ENCODE results near the gene PHF21A.
A peak's percentile ranks its signal among the peaks of the same experiment; 100 is the strongest.

PHF21A gene

DNA sequence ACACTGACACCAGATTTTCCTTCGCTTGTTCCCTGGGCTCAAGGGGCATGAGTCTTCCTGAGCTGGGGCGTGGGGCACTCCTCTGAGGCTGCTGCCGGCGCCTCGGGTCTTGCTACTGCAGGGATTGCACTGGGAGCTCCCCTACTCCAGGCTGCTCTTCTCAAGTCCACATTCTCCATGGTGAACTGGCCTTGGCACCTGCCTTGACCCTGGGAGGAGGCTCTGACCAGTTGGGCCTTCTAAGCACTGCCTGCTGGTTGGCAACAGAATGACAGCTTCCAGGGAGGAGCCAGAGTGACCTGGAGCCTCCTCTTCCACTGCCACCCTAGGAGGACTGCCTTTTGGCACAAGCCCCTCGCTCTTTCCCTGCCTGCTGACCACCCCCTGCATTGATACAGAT, 223.7 kb downstream of the PHF21A start:
- DNase-seq: no peak

DNA sequence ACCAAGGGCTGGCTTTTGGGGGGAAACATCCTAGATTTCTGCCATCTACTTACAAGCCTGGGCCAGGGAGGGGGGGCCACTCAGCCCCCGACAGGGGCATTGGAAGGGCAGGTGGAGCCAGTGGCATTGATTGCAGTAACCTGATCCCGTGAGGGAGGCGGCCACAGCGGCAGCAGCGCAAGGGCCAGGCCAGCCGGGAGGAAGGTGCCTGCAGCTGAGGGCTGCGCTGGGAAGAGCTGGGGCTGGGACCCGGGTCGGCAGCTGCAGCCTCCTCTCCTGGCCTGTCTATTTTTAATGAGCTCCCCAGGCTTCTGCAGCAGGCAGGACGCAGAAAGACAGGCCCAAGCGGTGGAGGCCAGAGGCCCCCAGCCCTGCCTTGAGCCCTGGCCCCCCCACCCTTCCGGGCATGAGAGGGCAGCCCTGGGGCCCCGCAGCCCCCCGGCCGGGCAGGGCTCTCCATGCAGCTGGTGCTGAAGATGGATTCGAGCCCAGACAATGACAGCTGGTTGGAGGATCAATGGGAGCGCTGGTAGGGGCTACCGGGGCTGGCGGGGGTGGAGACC, 224.8 kb downstream of the PHF21A start:
- no peak for DNase-seq

DNA sequence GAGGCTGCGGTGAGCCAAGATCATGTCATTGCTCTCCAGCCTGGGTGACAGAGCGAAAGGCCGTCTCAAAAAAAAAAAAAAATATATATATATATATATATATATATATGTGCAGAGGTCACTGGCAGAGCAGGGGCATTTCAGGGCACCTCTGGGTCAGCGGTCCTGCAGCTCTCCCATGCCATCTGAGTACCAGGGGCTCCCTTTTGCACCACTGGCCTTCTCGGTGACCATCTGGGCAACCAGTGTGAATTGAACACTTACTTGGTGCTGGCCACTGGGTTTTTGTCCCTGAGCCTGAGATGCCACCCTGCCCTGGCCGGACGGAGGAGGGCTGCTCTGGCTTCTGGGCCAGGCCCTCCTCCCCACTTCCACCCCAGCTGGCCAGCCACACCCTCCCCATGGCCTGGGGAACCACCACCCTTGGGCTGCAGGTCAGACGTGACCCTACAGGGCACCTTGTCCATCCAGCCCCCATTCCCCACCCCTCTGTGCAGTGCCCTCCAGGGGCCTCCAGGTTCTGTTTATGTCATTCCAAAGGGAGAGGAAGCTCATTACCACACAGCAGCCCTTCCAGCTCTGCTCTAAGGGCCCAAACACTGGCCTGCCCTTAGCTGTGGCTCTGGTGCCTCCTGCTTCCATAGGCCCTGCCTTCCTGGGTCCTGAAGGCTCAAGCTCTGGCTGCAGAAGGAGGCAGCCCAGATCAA, 225.5 kb downstream of the PHF21A start:
- DNase-seq: no peak

DNA sequence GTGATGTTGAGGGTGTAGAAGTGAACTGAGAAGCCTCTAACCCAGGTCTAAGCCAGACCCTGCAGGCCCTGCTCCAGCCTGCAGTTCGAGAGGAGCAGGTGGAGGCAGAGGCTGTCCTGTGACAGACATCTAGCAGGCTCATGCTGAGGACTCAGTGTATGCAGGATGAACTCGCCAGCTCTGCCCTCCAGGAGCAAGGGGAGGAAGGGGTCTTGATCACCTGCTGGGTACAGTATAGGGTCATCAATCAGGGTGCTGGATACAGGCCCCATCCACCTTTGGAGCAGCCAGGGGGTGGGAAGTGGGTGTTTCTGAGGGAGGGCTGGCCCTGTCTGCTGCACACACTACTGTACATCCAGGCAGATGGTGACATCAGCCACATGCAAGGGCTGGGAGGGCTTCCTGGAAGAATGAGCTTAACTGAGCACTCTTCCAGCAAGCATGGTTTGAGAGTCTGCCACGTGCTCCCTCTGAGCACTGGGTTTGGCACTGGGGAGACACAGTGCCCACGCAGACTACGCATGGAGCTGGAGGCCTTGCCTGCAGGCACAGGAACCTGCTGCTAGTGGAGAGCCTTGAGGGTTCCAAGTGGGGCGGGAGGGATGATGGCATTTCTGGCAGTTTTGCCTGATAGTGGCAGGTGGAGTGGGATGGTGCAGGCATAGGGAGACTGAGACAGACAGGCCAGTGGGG, 226.6 kb downstream of the PHF21A start:
- DNase-seq: no peak

DNA sequence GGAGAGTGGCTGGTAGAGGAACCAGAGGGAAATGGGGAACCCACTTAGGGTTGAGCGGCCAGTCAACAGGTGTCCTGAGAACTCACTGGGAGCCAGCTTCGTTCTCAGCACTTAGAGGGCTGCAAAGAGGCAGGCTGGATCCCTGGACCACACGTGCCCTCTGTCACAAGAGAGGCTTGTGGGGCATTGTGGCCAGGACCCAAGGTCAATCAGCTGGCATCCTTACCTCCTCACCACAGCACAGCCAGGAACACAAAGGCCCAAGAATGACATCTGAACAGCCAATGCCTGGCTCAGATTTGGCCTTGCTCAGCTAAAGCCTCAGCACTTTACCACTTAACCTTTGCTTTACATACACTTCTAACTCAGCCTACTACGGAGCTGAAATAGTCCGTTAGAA, 228.4 kb downstream of the PHF21A start:
- DNase-seq: no peak

DNA sequence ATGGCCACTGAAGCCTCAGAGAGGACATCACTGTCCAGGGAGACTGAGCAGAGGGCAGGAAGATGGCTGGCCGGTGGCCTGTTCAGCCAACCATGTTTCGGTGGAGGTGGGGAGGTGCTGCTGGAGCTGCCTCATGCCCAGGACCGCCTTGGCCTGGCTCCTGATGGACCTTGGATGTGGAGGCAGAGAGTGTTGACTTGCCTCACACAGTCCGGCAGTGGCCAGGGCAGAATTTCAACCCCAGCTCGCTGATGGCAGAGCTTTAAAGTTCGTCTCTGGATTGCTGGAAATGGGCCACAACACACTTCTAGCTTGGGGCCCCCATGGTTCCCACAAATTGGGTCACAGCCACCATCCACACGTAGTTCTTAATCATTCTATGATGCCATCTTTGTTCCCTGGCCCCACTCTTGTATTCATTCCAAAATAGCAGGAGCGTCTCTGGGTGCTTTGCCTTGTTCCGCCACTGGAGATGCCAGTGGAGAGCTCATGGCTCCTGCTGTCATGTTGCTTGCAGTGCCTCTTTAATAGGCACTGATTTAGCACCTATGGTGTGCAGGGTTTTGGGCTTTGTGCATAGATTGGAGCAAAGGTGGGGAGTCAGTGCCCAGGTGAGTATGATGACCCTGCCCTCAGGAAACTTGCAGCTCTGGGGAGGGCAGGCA, 230.2 kb downstream of the PHF21A start:
- no peak for DNase-seq

DNA sequence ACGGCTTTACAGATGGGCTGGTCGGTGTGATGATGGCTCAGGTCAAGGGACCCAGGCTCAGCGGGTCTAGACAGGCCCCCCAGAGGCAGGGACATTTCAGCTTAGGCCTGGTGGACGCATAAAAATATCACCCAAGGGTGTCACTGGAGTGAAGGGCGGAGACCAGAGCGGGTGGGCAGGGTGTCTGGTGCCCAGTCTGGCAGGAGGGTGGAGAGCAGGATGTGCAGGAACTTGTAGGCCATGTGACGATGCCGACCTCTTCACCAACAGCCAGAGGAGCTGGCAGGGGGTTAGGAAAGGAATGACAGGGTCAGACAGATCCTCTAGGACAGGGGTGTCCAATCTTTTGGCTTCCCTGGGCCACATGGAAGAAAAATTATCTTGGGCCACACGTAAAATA, 231.3 kb downstream of the PHF21A start:
- no peak for DNase-seq

DNA sequence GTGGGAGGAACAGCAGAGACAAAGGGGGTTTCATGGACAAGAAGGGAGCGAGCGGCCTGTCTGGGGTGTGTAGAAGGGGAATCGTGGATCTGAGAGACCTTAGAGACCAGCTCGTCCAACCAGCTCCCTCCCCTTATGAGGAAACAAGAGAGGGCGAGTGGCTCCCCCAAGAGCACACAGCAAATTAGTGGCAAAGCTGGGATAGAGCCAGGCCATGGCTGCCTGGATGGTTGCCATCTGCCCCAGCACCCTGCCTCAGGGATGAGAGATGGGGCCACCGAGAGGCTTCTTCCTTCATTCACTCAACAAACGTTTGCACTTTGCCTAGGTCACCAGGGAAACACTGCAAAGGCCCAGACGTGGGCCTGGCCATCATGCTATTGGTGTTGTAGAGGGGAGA, 231.7 kb downstream of the PHF21A start:
- DNase-seq: no peak

DNA sequence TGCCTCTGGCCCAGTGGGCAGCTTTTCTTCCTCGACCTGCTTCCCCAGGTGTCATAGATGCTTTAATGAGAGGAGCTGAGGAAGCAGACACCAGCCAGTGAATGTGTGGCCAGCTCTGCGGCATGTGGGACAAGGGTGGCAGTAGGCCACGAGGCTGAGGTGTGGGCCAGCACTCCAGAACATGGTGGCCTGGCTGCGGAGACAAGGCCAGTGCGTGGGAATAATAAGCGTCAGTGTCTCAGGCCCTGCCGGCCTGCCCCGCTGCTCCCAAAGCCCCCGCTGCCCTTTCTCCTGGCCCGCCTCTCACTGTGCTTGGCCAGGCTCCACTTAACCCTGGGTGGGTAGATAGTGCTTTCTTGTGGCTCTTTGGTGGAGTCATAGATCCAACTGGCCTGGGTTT, 233.7 kb downstream of the PHF21A start:
- no peak for DNase-seq

DNA sequence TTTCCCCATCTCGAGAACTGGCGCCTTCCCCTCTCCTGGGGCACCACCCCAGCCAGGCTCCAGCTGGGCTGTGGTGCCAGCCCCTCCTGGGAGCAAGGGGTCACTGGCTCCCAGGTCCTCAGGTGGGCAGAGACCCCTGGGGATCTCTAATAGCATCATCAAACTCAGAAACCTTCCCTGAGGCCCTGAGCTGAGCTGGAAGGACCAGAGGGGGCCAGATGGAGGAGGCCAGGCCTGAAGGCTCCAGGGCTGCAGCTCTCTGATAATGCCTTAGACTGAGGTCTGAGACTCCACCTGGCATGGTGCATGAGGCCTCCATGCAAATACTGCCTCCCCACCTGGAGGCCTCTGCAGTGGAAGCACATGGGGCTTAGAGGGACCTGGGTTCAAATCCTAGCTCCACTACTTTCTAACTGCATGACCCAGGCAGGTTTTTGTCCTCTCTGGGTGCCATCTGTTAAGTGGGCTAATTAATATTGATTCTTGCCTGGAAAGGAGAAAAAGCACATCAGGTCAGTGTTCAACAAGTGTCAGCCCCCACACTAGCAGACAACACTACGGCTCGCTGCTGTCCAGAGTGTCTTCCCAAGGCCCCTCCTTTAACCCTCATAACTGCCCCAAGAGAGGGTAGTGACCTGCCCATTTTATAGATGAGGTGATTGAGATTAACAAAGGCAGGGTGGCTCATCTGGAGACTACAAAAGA, 234.3 kb downstream of the PHF21A start:
- DNase-seq: no peak

DNA sequence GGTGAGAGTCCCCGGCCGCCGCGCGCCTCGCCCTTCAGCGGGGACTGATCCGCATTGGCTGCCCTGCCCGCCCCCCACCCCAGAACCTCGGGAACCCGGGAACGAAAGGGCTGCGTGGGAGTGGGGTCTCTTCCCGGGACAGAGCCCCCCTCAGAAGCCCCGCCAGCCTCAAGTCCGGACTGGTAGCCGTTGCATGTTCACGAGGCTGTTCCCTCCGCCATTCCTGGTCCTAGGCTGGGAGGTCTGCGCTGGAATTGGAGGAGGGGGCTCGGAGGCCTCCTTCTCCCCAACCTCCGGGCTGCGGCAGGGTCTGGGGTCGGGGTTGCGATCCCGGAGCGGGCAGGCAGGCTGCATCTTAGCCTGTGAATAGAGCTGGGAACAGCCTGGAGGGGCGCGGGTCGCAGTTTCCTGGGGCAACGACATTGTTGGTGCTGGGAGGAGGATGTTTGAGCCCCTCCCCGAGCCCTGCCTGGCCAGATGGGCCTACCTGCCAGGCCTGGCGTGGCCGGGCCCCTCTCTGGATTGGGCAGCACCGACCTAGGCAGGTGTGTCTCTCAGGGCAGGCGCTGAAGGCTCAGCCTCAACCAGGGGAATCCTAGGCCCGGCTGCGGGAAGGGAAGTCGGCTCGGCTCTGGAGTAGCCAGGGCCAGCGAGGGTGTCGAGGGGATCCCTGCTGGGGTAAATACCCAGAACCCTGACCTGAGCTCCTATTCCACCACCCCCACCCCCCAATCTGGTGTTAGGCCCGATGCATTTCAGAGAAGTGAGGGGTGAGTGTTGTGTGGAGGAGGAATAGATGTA, 235.1 kb downstream of the PHF21A start:
- no peak for DNase-seq

DNA sequence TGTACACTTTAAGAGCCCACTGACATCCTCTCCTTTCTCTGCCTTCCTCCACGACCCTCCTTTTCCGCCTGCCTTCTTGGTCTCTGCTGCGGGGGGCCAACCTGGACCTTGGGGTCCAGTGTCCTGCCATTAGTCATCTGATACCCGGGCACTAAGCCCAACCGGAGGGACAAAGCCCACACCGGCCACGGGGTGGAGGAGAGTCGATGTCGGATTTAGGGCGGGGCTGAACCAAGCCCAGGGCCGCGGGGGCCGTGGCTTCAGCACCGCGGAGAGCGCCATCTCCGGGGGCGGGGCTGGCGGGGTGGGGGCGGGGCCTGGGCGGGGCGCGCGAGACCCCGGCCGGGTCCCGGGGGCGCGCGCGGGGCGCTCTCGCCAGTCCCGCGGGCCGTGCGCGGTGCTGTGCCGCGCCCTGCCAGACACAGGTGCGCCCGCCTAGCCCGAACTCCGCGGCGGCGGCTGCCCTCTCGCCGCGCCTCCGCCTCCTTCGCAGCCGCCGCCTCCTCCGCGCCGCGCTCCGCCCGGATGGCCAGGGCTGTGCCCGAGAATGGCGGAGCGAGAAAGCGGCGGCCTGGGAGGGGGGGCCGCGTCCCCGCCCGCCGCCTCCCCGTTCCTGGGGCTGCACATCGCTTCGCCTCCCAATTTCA, 235.9 kb downstream of the PHF21A start, which contains the start of gene MAPK8IP1:
Gene MAPK8IP1, plus strand, starts transcription at position 378 of the 647 bp plus-strand sequence. Its CDS starts 170 bp downstream, at position 548.
- peak; percentile 5 for DNase-seq

DNA sequence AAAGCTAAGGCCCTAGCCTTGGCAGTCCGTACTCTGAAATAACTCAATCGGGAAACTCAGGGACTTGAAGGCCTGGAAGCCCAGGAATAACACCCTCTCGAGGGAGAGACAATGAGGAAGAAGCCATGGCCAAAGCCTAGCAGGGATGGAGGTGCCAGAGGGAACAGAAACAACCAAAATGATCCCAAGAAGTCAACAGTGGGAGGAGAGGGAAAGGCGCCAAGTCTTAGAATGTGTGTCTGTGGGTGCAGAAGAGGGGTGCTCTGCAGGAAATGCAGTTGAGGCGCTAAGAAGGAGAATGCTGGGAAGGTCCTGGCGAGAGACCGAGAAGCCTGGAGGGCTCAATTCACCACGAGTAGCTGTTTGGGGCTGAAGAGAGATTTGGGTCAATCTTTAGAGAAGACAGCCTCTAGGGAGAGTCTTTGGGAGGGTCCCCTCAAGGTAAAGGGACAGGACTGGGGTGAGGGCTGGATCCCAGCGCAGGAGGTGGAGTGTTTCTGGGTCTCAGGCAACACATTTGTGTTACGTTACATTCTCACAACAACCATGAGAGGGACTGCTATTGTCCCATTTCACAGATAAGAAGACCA, 236.6 kb downstream of the PHF21A start:
- no peak for DNase-seq
